GM21717 (cell line): ENCODE results near the gene OR13A1.
"Not testable (repeated sequence)": the region's sequence is repeated elsewhere in the genome, so short reads cannot be mapped to it uniquely, and the experiment has no call there.

Experiments
- ATAC-seq: cut with Tn5 transposase; IDR thresholded peaks from one replicate; pipeline ENCODE4 v1.9.1; 2021; ENCODE audit warnings: mild to moderate bottlenecking, moderate library complexity; ENCODE audit not compliant: unreplicated experiment

The OR13A1 gene

DNA sequence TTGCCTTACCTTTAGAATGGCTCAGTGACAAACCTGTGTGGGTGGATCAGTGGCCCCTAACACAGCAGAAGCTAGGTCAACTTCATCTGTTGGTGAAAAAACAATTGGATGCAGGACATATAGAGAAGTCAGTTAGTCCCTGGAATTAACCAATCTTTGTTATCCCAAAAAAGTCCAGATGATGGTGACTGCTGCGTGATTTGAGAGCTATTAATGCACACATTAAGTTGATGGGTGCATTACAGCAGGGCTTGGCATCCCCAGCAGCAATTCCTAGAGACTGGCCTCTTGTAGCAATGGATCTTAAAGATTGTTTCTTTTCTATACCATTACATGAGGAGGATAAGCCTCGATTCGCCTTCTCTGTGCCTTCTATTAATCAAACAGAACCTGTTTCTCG is 33.3 kb downstream of the OR13A1 start:
- no peak for ATAC-seq

DNA sequence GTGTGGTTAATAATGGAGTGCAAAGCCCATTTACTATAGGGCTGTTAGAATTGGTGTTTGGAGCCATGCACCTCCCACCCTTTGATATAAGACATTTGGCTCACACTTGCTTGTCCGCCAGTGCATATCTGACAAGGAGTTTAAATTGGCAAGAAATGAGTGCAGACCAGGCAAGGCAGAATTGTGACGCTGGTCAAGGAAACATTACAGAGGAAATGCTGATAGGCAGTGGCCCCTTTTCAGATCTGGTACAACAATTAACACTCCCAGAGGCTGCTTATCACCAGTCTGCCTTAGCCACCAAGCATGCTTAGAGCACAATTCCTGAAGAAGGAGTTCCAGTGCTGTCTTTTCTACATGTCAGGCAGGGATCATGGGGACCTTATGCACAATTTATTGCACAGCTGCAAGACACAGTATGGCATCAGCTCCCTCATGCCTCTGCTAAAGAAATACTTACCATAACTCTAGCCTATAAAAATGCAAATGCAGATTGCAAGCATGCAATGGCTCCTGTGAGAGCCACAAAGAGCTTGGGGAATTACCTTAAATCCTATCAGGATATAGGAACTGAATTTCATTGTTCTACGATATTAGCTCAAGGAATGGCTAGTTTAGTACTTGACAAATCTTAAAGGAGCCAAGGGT is 35.2 kb downstream of the OR13A1 start:
- ATAC-seq, result no peak

DNA sequence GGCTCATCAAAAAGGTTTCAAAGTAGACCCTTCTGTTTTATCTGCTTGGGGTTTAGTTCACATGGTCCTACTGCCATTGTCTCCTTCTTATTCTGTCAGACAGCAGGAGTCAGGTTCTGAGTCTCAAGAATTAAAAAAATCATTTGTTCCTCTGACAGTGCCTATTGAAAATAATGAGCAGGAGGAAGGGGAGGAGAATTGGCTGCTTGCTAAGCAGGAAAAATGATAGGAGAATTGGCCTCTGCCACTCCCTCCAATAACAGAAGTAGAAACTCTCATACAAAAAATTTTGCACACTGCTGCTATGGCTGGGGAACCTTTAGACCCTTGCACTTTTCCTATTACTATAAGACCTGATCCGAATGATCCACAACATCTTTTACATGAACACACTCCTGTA is 35.7 kb downstream of the OR13A1 start:
- ATAC-seq, result no peak

DNA sequence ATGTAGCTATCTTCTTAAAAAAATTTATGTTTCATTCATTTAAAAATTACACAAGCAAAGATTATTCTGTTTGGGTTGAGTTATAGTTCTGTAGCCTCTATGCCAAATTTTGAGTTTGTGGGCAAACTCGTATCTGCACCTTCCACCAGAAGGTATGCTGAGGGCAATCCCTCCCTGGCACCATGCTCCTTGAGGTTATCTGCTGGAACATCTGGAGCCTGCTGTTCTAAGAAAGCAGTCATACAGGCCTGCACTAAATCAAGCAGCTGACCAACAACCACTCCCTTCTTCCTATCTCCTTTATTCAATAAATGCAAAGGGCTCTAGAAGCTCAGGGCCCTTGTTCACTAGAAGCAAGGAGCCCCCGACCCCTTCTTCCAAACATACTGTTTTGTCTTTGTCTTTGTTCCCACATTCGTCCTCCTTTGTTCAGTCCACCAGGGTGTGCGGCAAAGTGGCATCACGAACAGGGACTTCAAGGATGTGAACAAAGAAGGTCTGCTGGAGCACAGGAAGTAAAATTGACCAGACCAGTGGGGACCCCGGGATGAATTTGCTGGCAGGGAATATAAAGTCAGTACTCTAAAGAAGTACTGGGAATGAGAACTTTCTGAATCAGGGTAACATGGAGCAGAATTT is 36.4 kb downstream of the OR13A1 start:
- ATAC-seq, result no peak

DNA sequence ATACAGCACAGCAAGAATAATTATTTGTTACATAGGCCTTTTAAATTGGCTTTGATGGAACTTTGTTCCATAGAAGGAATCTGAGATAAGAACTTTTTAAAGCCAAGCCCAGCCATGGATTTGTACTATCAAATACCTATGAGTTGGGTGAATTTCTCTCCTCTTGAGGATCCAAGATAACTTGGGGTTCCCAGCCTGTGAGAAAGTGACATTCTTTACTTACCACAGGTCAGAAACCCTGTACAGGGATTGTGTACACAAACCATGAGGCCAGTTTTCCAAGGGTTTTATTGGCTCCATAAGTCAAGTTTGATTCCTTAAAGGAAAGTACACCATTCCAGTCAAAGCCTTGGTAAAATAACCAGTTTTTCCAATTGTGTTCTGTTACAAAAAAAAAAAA is 39.3 kb downstream of the OR13A1 start:
- ATAC-seq, result not testable (repeated sequence)

DNA sequence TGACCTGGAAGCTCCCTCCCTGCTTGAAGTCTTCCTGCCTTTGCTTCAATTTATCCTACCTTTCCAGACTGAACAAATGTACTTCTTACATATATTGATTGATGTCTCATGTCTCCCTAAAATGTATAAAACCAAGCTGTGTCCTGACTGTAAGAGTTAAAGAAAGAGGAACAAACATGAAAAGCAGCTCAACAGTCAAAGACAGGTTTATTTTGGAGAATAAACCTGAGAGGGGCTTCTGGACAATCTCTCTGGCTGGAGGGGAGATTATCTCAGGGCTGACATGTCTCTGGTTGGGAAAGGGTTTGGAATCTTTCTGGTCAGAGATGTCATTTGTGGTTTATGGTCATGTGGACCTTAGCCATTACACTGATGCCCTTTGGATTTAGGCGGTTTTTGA is 41.0 kb downstream of the OR13A1 start:
- ATAC-seq, result no peak

DNA sequence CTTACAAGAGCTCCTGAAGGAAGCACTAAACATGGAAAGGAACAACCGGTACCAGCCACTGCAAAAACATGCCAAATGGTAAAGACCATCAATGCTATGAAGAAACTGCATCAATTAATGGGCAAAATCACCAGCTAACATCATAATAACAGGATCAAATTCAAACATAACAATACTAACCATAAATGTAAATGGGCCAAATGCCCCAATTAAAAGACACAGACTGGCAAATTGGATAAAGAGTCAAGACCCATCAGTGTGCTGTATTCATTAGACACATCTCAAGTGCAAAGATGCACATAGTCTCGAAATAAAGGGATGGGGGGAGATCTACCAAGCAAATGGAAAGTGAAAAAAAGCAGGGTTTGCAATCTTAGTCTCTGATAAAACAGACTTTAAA is 47.6 kb downstream of the OR13A1 start:
- not testable (repeated sequence) for ATAC-seq

DNA sequence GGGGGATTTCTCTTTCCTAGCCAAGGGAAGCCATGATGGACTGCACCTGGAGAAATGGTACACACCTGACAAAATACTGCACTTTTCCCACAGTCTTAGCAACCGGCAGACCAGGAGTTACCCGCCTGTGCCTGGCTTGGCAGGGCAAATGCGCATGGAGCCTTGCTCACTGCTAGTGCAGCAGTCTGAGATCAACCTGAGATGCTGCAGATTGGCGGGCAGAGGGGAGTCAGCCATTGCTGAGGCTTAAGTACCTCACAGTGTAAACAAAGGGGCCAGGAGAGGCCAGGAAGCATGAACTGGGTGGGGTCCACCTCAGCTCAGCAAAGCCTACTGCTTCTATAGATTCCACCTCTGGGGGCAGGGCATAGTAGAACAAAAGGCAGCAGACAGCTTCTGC is 49.4 kb downstream of the OR13A1 start:
- ATAC-seq, result no peak

DNA sequence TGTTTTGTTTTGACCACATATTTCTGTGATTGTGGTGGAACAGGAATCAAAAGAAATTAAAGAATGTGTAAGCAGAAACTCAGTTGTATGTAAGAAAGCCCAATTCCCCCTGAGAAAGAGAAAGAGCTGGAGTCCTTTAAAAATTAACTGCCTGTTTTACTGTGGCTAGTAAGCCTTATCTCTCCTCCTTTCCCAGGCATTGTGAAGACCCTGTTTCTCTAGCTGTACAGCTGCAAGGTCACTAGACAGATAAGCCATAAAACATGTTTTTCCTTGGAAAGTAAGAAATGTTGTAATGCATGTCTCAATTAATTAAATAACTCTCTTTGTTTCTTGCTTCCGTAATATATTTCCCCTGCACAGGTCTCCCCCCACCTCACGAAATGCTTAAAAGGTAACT is 53.5 kb downstream of the OR13A1 start:
- no peak for ATAC-seq

DNA sequence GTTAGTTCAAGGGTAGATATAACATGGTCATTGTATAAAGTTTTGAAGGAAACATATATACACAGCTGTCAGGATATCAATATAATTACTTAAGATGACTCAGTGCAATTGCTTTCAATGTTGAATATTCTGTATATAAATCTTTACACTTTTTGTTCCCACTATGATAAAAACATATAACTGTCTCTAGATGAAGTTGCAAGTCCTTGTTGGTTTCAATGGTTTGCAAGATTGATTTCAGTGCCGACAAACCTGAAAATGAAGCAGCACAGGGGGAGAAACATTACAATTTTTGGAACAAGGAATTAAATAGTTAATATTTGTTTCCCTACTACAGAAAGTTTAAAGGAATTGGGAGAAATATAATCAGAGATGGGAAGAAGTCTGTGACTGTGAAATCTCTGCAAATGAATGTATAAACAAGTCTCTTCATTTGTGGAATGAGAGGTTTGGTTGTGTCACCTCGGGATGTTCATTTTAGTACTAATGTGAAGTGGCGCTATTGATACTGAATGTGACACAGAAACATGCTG is 54.1 kb downstream of the OR13A1 start:
- no peak for ATAC-seq

DNA sequence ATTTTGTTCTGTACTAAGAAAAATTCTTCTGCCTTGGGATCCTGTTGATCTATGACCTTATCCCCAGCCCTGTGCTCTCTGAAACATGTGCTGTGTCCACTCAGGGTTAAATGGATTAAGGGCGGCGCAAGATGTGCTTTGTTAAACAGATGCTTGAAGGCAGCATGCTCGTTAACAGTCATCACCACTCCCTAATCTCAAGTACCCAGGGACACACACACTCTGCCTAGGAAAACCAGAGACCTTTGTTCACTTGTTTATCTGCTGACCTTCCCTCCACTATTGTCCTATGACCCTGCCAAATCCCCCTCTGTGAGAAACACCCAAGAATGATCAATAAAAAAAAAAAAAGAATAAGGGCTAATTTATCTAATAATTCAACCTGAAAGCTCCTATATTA is 54.8 kb downstream of the OR13A1 start:
- not testable (repeated sequence) for ATAC-seq

DNA sequence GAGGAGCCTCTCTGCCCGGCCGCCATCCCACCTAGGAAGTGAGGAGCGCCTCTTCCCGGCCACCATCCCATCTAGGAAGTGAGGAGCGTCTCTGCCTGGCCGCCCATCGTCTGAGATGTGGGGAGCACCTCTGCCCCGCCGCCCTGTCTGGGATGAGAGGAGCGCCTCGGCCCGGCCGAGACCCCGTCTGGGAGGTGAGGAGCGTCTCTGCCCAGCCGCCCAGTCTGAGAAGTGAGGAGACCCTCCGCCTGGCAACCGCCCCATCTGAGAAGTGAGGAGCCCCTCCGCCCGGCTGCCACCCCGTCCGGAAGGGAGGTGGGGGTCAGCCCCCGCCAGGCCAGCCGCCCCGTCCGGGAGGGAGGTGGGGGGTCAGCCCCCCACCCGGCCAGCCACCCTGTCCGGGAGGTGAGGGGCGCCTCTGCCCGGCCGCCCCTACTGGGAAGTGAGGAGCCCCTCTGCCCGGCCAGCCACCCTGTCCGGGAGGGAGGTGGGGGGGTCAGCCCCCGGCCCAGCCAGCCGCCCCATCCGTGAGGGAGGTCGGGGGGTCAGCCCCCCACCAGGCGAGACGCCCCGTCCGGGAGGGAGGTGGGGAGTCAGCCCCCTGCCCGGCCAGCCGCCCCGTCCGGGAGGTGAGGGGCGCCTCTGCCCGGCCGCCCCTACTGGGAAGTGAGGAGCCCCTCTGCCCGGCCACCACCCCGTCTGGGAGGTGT is 55.5 kb downstream of the OR13A1 start:
- not testable (repeated sequence) for ATAC-seq

DNA sequence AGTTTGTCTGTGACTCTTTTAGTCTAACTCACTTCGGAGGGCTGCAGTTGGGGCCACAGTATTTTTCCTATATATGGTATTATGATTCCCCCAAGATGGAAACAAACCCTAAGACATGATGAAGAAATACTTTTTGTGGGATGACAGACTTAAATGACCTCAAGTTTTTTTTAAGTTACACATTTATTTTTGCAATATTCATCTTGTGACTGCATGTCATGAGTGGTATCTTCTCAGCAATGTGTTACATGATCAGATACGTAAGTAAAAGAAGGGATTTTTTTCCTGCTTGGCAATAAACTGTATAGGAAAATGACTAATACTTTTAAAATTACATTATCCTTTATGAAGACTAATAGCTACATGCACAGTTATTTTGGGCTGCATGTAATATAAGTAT is 57.8 kb downstream of the OR13A1 start:
- no peak for ATAC-seq

DNA sequence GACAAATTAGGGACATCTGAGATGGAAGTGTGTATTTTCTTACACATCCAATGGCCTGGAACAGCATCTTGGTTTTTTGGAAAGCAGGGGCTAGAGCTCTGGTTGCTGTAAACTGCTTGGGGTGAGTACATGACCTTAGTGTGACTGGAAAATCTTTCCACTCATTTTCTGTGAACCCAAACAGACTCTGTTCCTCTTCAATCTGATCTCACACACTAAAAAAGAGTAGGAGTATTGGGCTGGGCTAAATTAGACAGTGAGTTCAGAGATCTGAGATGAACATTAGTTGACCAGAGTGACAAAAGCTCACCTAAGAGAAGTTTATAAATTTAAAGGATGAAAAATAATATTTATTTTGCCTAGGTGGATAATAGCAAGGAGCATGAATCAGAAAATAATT is 59.2 kb downstream of the OR13A1 start:
- no peak for ATAC-seq

DNA sequence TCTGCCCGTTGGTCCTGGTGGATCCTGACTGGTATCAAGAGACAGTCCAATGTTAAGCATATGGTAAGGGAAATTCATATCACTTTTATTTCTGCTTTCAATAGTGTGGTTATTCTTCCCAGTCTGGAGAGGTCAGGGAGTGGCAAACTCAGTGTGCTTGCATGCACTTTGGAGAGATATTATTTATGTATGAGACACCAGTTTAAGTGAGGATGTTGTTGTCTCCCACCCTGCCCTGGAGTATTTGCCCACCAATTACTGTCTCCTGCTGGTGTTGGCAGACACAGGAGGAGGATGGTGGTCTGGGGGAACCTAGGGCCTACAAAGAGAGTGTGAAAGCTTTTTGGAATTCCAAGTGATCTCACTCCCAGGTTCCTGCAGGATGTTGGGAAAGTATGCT is 59.7 kb downstream of the OR13A1 start:
- no peak for ATAC-seq

DNA sequence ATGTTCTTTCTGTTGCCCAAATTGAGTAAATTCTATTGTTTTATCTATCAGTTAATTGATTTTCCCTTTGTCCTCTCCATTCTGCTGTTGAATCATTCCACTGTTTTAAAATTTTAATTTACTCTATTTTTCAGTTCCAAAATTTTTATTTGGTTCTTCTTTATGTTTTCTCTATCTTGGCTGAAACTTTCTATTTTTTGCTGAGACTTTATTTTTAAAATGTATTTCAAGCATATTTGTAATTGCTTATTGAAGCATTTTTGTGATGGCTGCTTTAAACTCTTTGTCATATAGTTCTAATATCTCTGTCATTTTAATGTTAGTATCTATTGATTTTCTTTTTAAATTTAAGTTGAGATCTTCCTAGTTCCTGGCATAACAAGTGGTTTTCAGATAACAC is 60.5 kb downstream of the OR13A1 start:
- ATAC-seq, result no peak

DNA sequence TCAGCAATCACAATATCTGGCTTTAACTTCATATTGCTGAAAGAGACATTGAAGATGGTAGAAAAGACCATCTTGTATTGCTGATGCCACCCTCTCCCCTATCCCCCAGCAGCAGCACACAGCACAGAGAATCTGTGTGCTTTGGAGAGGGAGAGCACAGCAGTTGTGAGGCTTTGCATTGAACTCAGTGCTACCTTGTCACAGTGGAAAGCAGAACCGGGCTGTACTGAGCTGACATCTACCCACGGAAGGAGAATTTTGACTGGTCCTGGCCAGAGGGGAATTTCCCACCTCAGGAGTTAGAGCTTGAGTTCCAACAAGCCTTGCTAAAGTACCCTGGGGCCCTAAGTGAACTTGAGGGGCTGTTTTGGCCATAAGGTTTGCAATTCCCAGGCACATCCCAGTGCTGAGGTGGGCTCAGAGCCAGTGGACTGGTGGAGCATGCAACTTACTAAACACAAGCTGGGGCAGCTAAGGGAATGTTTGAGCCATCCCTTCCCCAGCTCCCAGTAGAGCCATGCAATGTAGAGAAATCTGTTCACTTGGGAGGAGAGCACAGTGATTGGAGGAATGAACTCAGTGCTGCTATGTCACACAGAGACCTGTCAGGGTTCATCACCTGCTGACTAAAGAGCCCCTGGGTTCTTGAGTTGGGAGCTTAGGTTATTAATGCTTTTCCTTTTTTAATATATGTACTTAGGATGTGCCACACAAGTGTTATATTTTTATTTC is 62.1 kb downstream of the OR13A1 start:
- ATAC-seq, result peak; percentile 68
